ENCODE data around the gene ASAP2.

ASAP2 gene

GRCh38 chr2:9268301-9269080, 61.9 kb downstream of the ASAP2 start:
- no peak overlapping the region for H3K4me3 ChIP-seq (ENCODE audit: low read length)
- no peaks in the 10 kb centered on the region for H3K79me2 ChIP-seq (ENCODE audit: low read length)
- H3F3A ChIP-seq (ENCODE audit: insufficient read depth, low read length): no peaks in the 10 kb centered on the region
- no peak overlapping the region for H3K9ac ChIP-seq (ENCODE audit: low read length)
- no peak for DNase-seq
- no peaks in the 10 kb centered on the region for H3K27me3 ChIP-seq (replicated peaks; ENCODE audit: insufficient read depth, low read length)
- no peaks in the 10 kb centered on the region for H4K20me1 ChIP-seq (ENCODE audit: insufficient read depth, low read length)
- no peaks in the 10 kb centered on the region for H3K4me1 ChIP-seq (ENCODE audit: low read length)
- no peaks in the 10 kb centered on the region for H3K9me2 ChIP-seq (replicated peaks; ENCODE audit: insufficient read depth, low read length)
- no peak overlapping the region for H3K4me2 ChIP-seq (ENCODE audit: low read depth, low read length)
- H3K9me3 ChIP-seq (replicated peaks; ENCODE audit: insufficient read depth, low read length): no peaks in the 10 kb centered on the region
- H2AFZ ChIP-seq (ENCODE audit: low read length): no peak overlapping the region
- TF ChIP-seq, protein P1, sequence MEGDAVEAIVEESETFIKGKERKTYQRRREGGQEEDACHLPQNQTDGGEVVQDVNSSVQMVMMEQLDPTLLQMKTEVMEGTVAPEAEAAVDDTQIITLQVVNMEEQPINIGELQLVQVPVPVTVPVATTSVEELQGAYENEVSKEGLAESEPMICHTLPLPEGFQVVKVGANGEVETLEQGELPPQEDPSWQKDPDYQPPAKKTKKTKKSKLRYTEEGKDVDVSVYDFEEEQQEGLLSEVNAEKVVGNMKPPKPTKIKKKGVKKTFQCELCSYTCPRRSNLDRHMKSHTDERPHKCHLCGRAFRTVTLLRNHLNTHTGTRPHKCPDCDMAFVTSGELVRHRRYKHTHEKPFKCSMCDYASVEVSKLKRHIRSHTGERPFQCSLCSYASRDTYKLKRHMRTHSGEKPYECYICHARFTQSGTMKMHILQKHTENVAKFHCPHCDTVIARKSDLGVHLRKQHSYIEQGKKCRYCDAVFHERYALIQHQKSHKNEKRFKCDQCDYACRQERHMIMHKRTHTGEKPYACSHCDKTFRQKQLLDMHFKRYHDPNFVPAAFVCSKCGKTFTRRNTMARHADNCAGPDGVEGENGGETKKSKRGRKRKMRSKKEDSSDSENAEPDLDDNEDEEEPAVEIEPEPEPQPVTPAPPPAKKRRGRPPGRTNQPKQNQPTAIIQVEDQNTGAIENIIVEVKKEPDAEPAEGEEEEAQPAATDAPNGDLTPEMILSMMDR (IDR thresholded peaks at IDR 0.05; ENCODE audit: low read length): no peak
- no peak for TF ChIP-seq EZH2phosphoT487 (IDR thresholded peaks at IDR 0.05; ENCODE audit: low read length)
- TF ChIP-seq EZH2 (optimal IDR thresholded peaks at IDR 0.05; ENCODE audit: low read depth, low read length): no peak
- no peak overlapping the region for H3K27ac ChIP-seq (ENCODE audit: low read length)
- no peaks in the 10 kb centered on the region for H3K36me3 ChIP-seq (replicated peaks; ENCODE audit: insufficient read depth, low read length)

DNA sequence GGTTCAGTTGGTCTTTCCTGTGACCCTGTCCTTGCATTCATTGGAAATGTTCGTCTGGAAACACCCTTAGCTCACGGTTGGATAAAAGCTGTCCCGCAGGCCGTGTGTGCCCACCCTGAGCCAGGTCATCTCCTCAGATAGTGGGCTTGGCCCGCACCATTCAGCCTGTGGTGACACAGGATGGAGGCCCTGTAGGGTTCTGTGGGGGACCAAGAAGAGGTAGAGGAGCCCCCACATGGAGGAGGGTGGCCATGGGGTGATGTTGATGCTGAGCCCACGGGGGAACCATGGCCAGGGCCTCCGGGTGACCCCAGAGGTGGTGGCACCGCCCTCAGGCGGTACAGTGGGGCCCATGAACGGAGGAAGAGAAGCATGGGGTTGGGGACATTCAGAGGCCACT, 62.7 kb downstream of the ASAP2 start:
- TF ChIP-seq EZH2 (optimal IDR thresholded peaks at IDR 0.05; ENCODE audit: low read depth, low read length): no peak
- no peak for TF ChIP-seq EZH2phosphoT487 (IDR thresholded peaks at IDR 0.05; ENCODE audit: low read length)
- TF ChIP-seq, protein P1 (IDR thresholded peaks at IDR 0.05; ENCODE audit: low read length): no peak
- H3K4me2 ChIP-seq (ENCODE audit: low read depth, low read length): no peak overlapping the region
- no peaks in the 10 kb centered on the region for H3K79me2 ChIP-seq (ENCODE audit: low read length)

DNA sequence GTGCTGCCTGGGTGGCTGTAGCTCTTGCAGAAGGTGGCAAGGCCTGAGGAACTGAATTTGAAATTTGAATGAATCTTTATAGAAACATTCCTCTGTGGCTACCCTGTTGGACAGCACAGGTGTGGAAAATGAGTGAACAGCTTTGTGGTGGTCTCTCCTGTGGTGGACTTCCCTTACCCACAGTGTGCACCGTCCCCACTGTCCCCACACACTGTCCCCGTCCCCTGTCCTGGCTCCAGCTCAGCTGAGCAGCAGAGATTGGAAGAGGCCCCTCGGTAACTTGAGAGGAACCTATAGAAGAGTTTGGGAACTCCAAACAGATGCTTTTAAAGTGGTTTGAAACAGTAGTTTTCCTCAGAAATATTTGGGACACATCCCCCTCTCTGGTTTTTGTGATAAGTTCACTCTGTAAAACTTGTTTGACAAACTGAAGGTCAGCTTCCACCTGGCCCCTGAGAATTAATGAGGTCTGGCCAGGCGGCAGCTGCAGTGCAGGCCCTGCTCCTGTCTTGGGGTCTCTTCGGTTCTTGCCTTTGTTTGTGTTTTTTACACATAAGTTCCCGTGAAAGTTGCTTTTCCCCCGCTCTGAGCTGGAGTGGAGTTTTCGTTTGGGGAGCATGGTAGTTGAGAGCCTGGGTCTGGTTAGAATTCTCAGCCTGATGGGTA, 63.2 kb downstream of the ASAP2 start:
- Histone ChIP-seq H3K79me2 (ENCODE audit: low read length) (no peaks in the 10 kb centered on the region), H3K9me2 (replicated peaks; ENCODE audit: insufficient read depth, low read length) (no peaks in the 10 kb centered on the region), H2AFZ (ENCODE audit: low read length) (no peak overlapping the region), H3K27me3 (replicated peaks; ENCODE audit: insufficient read depth, low read length) (no peaks in the 10 kb centered on the region), H3K4me3 (ENCODE audit: low read length) (no peak overlapping the region), H3K4me2 (ENCODE audit: low read depth, low read length) (no peak overlapping the region), H3K27ac (ENCODE audit: low read length) (no peak overlapping the region), H4K20me1 (ENCODE audit: insufficient read depth, low read length) (no peaks in the 10 kb centered on the region), H3K9ac (ENCODE audit: low read length) (no peak overlapping the region), H3K4me1 (ENCODE audit: low read length) (no peaks in the 10 kb centered on the region), H3F3A (ENCODE audit: insufficient read depth, low read length) (no peaks in the 10 kb centered on the region), H3K9me3 (replicated peaks; ENCODE audit: insufficient read depth, low read length) (no peaks in the 10 kb centered on the region), H3K36me3 (replicated peaks; ENCODE audit: insufficient read depth, low read length) (no peaks in the 10 kb centered on the region)
- TF ChIP-seq EZH2 (optimal IDR thresholded peaks at IDR 0.05; ENCODE audit: low read depth, low read length) (no peak), EZH2phosphoT487 (IDR thresholded peaks at IDR 0.05; ENCODE audit: low read length) (no peak)
- TF ChIP-seq, protein P1 (IDR thresholded peaks at IDR 0.05; ENCODE audit: low read length): no peak
- no peak for DNase-seq

More for the DNA sequence above, 62.7 kb downstream of the ASAP2 start:
- no peak overlapping the region for H3K9ac ChIP-seq (ENCODE audit: low read length)
- no peaks in the 10 kb centered on the region for H3K36me3 ChIP-seq (replicated peaks; ENCODE audit: insufficient read depth, low read length)
- no peaks in the 10 kb centered on the region for H4K20me1 ChIP-seq (ENCODE audit: insufficient read depth, low read length)
- H3K4me1 ChIP-seq (ENCODE audit: low read length): no peaks in the 10 kb centered on the region
- no peak overlapping the region for H3K27ac ChIP-seq (ENCODE audit: low read length)
- no peaks in the 10 kb centered on the region for H3F3A ChIP-seq (ENCODE audit: insufficient read depth, low read length)
- H3K4me3 ChIP-seq (ENCODE audit: low read length): no peak overlapping the region
- H2AFZ ChIP-seq (ENCODE audit: low read length): no peak overlapping the region
- no peak for DNase-seq
- H3K27me3 ChIP-seq (replicated peaks; ENCODE audit: insufficient read depth, low read length): no peaks in the 10 kb centered on the region
- H3K9me2 ChIP-seq (replicated peaks; ENCODE audit: insufficient read depth, low read length): no peaks in the 10 kb centered on the region
- no peaks in the 10 kb centered on the region for H3K9me3 ChIP-seq (replicated peaks; ENCODE audit: insufficient read depth, low read length)
